Body of pancreas (tissue), 4 donors: ENCODE data around the gene RAVER1.

ENCODE experiments used
- POLR2A ChIP-seq, 3 donors: fragments of 450-650 bp; IDR thresholded peaks; one replicate each; pipeline ENCODE4 v1.6.1; 2016; ENCODE audit warnings: antibody characterized with exemption in 3 of 3, mild to moderate bottlenecking in 2 of 3
- TF ChIP-seq, protein P1 (sequence below), 7 experiments: fragments of 450-650 bp in 4 of 7; fragments of 200-600 bp in 3 of 7; sonication (generic) in 3 of 7; IDR thresholded peaks; one replicate each; pipeline ENCODE4 v1.5.1; 2016 to 2019; ENCODE audit warnings: antibody characterized with exemption in 7 of 7

DNA sequence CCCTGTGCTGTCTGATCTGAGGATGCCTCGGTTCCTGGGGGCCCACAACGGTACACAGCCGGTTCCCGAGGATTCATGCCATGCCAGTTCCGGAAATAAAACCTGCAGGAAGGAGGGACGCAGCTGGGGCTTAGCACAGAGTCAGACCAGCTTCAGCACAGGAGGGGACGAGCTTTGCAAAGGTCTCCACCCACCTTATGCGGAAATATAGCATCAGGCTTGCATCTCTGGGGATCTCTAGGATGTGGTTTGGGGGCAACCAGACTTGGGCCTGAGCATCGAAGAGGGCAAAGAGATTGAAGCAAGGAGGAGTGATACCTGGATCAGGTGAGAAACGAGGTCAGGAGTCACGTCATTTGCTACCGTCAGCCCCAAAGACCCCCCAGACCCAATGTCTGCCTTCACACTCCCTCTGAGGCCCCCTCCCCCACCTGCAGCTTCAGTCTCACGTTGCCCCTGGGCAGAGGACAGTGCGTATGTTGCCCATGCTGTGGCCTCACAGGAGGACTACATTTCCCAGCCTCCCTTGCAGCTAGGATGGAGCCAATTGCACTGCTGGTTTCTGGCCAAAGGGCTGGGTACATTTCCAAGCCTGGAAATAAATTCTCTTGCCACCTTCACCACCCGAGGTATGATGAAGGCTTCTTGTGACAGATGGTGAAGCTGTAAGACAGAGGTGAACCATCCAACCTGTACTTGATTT lies 34.9 kb upstream of the RAVER1 start:
- TF ChIP-seq, protein P1, sequence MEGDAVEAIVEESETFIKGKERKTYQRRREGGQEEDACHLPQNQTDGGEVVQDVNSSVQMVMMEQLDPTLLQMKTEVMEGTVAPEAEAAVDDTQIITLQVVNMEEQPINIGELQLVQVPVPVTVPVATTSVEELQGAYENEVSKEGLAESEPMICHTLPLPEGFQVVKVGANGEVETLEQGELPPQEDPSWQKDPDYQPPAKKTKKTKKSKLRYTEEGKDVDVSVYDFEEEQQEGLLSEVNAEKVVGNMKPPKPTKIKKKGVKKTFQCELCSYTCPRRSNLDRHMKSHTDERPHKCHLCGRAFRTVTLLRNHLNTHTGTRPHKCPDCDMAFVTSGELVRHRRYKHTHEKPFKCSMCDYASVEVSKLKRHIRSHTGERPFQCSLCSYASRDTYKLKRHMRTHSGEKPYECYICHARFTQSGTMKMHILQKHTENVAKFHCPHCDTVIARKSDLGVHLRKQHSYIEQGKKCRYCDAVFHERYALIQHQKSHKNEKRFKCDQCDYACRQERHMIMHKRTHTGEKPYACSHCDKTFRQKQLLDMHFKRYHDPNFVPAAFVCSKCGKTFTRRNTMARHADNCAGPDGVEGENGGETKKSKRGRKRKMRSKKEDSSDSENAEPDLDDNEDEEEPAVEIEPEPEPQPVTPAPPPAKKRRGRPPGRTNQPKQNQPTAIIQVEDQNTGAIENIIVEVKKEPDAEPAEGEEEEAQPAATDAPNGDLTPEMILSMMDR (IDR thresholded peaks at IDR 0.05), result no peak
- no peak for TF ChIP-seq POLR2A (IDR thresholded peaks at IDR 0.05)
